Activated naive CD8-positive, alpha-beta T cell (primary cell): ENCODE measurements around the gene CCDC127.
"Not testable (repeated sequence)": the region's sequence is repeated elsewhere in the genome, so short reads cannot be mapped to it uniquely, and the experiment has no call there.

Experiments
- H3K27ac Mint-ChIP-seq: one replicate; pipeline ENCODE4 v1.8.0; 2021; ENCODE audit warnings: mixed read lengths
- H3K27me3 Mint-ChIP-seq: one replicate; pipeline ENCODE4 v1.8.0; 2021; ENCODE audit warnings: mixed read lengths
- H3K36me3 Mint-ChIP-seq: one replicate; pipeline ENCODE4 v1.8.0; 2021; ENCODE audit warnings: mixed read lengths
- H3K4me1 Mint-ChIP-seq: one replicate; pipeline ENCODE4 v1.8.0; 2021; ENCODE audit warnings: low read depth, mixed read lengths
- H3K4me3 Mint-ChIP-seq: one replicate; pipeline ENCODE4 v1.8.0; 2021; ENCODE audit warnings: mild to moderate bottlenecking, mixed read lengths
- H3K9me3 Mint-ChIP-seq: one replicate; pipeline ENCODE4 v1.8.0; 2021; ENCODE audit warnings: low read depth, mixed read lengths

CCDC127 gene

GRCh38 chr5:243683-244367, 25.9 kb upstream of the CCDC127 start:
- peaks cover 20% of the 10 kb centered on the region for H3K4me1 Mint-ChIP-seq
- H3K27ac Mint-ChIP-seq = peak overlapping the region; percentile 89
- H3K9me3 Mint-ChIP-seq, H3K27me3 Mint-ChIP-seq: not testable (repeated sequence)
- H3K4me3 Mint-ChIP-seq = peak overlapping the region; percentile 62
- peaks cover 20% of the 10 kb centered on the region for H3K36me3 Mint-ChIP-seq

GRCh38 chr5:241045-241669, 23.2 kb upstream of the CCDC127 start:
- H3K27ac Mint-ChIP-seq, H3K4me3 Mint-ChIP-seq, H3K9me3 Mint-ChIP-seq, H3K27me3 Mint-ChIP-seq: not testable (repeated sequence)
- Mint-ChIP-seq H3K36me3 (peaks cover 16% of the 10 kb centered on the region), H3K4me1 (peaks cover 20% of the 10 kb centered on the region)

GRCh38 chr5:240550-240949, 22.6 kb upstream of the CCDC127 start:
- H3K4me3 Mint-ChIP-seq, H3K27ac Mint-ChIP-seq, H3K9me3 Mint-ChIP-seq, H3K27me3 Mint-ChIP-seq: not testable (repeated sequence)
- peaks cover 16% of the 10 kb centered on the region for H3K36me3 Mint-ChIP-seq
- peaks cover 20% of the 10 kb centered on the region for H3K4me1 Mint-ChIP-seq

- not testable (repeated sequence) for H3K27ac Mint-ChIP-seq
Measured at GRCh38 chr5:237931-238330, 20.0 kb upstream of the CCDC127 start.

GRCh38 chr5:235527-235926, 17.6 kb upstream of the CCDC127 start:
- H3K4me3 Mint-ChIP-seq, H3K27me3 Mint-ChIP-seq, H3K9me3 Mint-ChIP-seq, H3K27ac Mint-ChIP-seq, H3K4me1 Mint-ChIP-seq, H3K36me3 Mint-ChIP-seq: not testable (repeated sequence)

More at GRCh38 chr5:237931-238330, 20.0 kb upstream of the CCDC127 start:
- H3K27me3 Mint-ChIP-seq, H3K4me3 Mint-ChIP-seq, H3K4me1 Mint-ChIP-seq, H3K9me3 Mint-ChIP-seq: not testable (repeated sequence)
- peaks cover 16% of the 10 kb centered on the region for H3K36me3 Mint-ChIP-seq

- Mint-ChIP-seq H3K4me1 (no peaks in the 10 kb centered on the region), H3K27me3 (no peaks in the 10 kb centered on the region), H3K9me3 (no peaks in the 10 kb centered on the region), H3K4me3 (no peak overlapping the region), H3K27ac (peak overlapping the region; percentile 6), H3K36me3 (no peaks in the 10 kb centered on the region)
Measured at GRCh38 chr5:234450-234849, 16.5 kb upstream of the CCDC127 start.

- H3K36me3 Mint-ChIP-seq, H3K4me1 Mint-ChIP-seq, H3K27me3 Mint-ChIP-seq, H3K4me3 Mint-ChIP-seq, H3K9me3 Mint-ChIP-seq, H3K27ac Mint-ChIP-seq: not testable (repeated sequence)
Measured at GRCh38 chr5:233426-233825, 15.5 kb upstream of the CCDC127 start.

- Mint-ChIP-seq H3K27me3 (no peaks in the 10 kb centered on the region), H3K9me3 (no peaks in the 10 kb centered on the region), H3K36me3 (peaks cover 3% of the 10 kb centered on the region), H3K27ac (no peak overlapping the region), H3K4me3 (no peak overlapping the region), H3K4me1 (peaks cover 2% of the 10 kb centered on the region)
Measured at GRCh38 chr5:231661-232060, 13.7 kb upstream of the CCDC127 start.

GRCh38 chr5:230711-231110, 12.8 kb upstream of the CCDC127 start:
- Mint-ChIP-seq H3K27me3 (no peaks in the 10 kb centered on the region), H3K36me3 (peaks cover 3% of the 10 kb centered on the region), H3K4me3 (no peak overlapping the region), H3K9me3 (no peaks in the 10 kb centered on the region), H3K4me1 (peaks cover 2% of the 10 kb centered on the region), H3K27ac (no peak overlapping the region)

GRCh38 chr5:228886-229285, 10.9 kb upstream of the CCDC127 start:
- H3K4me3 Mint-ChIP-seq = no peak overlapping the region
- H3K27me3 Mint-ChIP-seq = no peaks in the 10 kb centered on the region
- peaks cover 8% of the 10 kb centered on the region for H3K4me1 Mint-ChIP-seq
- H3K9me3 Mint-ChIP-seq = no peaks in the 10 kb centered on the region
- no peak overlapping the region for H3K27ac Mint-ChIP-seq
- peaks cover 3% of the 10 kb centered on the region for H3K36me3 Mint-ChIP-seq

- not testable (repeated sequence) for H3K36me3 Mint-ChIP-seq, H3K9me3 Mint-ChIP-seq, H3K27ac Mint-ChIP-seq, H3K4me3 Mint-ChIP-seq, H3K27me3 Mint-ChIP-seq
- H3K4me1 Mint-ChIP-seq = peaks cover 22% of the 10 kb centered on the region
Measured at GRCh38 chr5:227375-227774, 9.4 kb upstream of the CCDC127 start.

- Mint-ChIP-seq H3K4me3 (no peak overlapping the region), H3K27me3 (no peaks in the 10 kb centered on the region), H3K9me3 (no peaks in the 10 kb centered on the region), H3K27ac (peak overlapping the region; percentile 55), H3K4me1 (peaks cover 39% of the 10 kb centered on the region), H3K36me3 (peaks cover 6% of the 10 kb centered on the region)
Measured at GRCh38 chr5:225334-225733, 7.4 kb upstream of the CCDC127 start.

GRCh38 chr5:223791-224190, 5.8 kb upstream of the CCDC127 start:
- peaks cover 6% of the 10 kb centered on the region for H3K36me3 Mint-ChIP-seq
- peaks cover 46% of the 10 kb centered on the region for H3K4me1 Mint-ChIP-seq
- no peaks in the 10 kb centered on the region for H3K27me3 Mint-ChIP-seq
- no peak overlapping the region for H3K27ac Mint-ChIP-seq
- H3K4me3 Mint-ChIP-seq = no peak overlapping the region
- no peaks in the 10 kb centered on the region for H3K9me3 Mint-ChIP-seq

- H3K9me3 Mint-ChIP-seq, H3K27me3 Mint-ChIP-seq, H3K36me3 Mint-ChIP-seq, H3K4me3 Mint-ChIP-seq: not testable (repeated sequence)
- Mint-ChIP-seq H3K4me1 (peaks cover 46% of the 10 kb centered on the region), H3K27ac (peak overlapping the region; percentile 70)
Measured at GRCh38 chr5:222951-223715, 5.2 kb upstream of the CCDC127 start.

- no peaks in the 10 kb centered on the region for H3K9me3 Mint-ChIP-seq
- no peaks in the 10 kb centered on the region for H3K27me3 Mint-ChIP-seq
- H3K4me3 Mint-ChIP-seq = peak overlapping the region; percentile 96
- H3K36me3 Mint-ChIP-seq = peaks cover 4% of the 10 kb centered on the region
- peaks cover 60% of the 10 kb centered on the region for H3K4me1 Mint-ChIP-seq
- H3K27ac Mint-ChIP-seq = peak overlapping the region; percentile 94
Measured at GRCh38 chr5:219991-220390, 2.0 kb upstream of the CCDC127 start.
